ENCODE measurements around the gene TMEM213.
A peak's percentile ranks its signal among the peaks of the same experiment; 100 is the strongest.

The TMEM213 gene

DNA sequence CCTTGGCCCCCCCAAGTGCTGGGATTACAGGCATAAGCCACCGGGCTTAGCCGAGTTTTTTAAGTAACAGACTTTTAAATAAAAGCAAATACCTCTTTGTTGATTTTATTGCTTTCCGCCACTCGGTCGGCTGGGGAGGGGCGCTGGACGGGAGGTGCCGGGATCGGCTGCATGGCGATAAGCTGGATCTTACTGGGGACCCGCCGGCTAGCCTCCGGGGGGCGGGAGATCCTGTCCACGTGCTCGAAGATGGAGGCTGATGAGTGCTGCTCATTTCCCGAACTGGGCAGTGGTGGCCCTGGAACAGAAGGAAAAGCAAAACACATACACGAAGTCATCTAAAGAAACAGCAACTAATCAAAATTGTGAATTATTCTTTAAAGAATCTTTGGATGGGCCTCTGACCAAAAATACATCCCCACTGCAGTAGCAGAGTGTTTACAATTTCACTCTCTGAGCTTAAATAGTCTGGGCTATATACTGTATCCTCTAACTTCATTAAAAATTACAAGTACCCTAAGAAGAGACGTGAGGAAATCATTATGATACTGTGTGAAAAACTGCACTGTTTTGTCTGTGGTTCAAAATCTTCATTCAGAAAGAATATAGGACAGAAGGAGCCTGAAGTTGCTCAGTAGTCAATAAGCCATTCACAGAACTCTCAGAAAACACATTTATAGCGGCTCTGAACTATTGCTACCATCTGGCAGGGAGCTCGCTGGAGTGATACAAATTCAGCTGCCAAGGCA, 73.4 kb downstream of the TMEM213 start:
- no peak for DNase-seq
- no peak overlapping the region for H3K27ac ChIP-seq (ENCODE audit: insufficient read depth in 1 of 2, low read depth in 1 of 2, low read length in 2 of 2, poor library complexity in 1 of 2, severe bottlenecking in 2 of 2)
- CTCF ChIA-PET, result interaction anchor here (0.7 kb wide), 1 partner anchor 132 kb away, joined by 3 read pairs; no protein-coding TSS in a partner anchor
- H3K9me3 ChIP-seq (ENCODE audit: control extremely low read depth in 1 of 5, control insufficient read depth in 4 of 5, insufficient read depth in 2 of 5, low read depth in 1 of 5, low read length in 4 of 5), result no peaks in the 10 kb centered on the region
- WGBS (ENCODE audit: insufficient coverage), result 98% methylated on average over 20 of the region's 21 CpGs
- POLR2A ChIA-PET, result no interaction called here
- H3K4me3 ChIP-seq (ENCODE audit: control insufficient read depth in 1 of 7, extremely low read depth in 1 of 7, insufficient read depth in 4 of 7, low read depth in 2 of 7, low read length in 6 of 7), result no peak overlapping the region
- H3K27me3 ChIP-seq (replicated peaks in 2 of 5; ENCODE audit: control insufficient read depth in 4 of 5, insufficient read depth in 5 of 5, low read length in 4 of 5), result no peaks in the 10 kb centered on the region
- peaks cover under 1 to 34% (median 19%) of the 10 kb centered on the region in 4 experiments for H3K36me3 ChIP-seq (ENCODE audit: control insufficient read depth in 4 of 4, insufficient read depth in 4 of 4, low read length in 3 of 4)
- H3K4me1 ChIP-seq (ENCODE audit: control extremely low read depth in 1 of 4, control insufficient read depth in 4 of 4, insufficient read depth in 4 of 4, low read length in 3 of 4), result no peaks in the 10 kb centered on the region

- no peak for DNase-seq
- Histone ChIP-seq H3K4me3 (ENCODE audit: control insufficient read depth in 1 of 7, extremely low read depth in 1 of 7, insufficient read depth in 4 of 7, low read depth in 2 of 7, low read length in 6 of 7) (no peak overlapping the region), H3K4me1 (ENCODE audit: control extremely low read depth in 1 of 4, control insufficient read depth in 4 of 4, insufficient read depth in 4 of 4, low read length in 3 of 4) (no peaks in the 10 kb centered on the region), H3K27ac (ENCODE audit: insufficient read depth in 1 of 2, low read depth in 1 of 2, low read length in 2 of 2, poor library complexity in 1 of 2, severe bottlenecking in 2 of 2) (no peak overlapping the region), H3K27me3 (replicated peaks in 2 of 5; ENCODE audit: control insufficient read depth in 4 of 5, insufficient read depth in 5 of 5, low read length in 4 of 5) (no peaks in the 10 kb centered on the region), H3K36me3 (ENCODE audit: control insufficient read depth in 4 of 4, insufficient read depth in 4 of 4, low read length in 3 of 4) (peaks cover 6 to 31% (median 19%) of the 10 kb centered on the region in 4 experiments), H3K9me3 (ENCODE audit: control extremely low read depth in 1 of 5, control insufficient read depth in 4 of 5, insufficient read depth in 2 of 5, low read depth in 1 of 5, low read length in 4 of 5) (no peaks in the 10 kb centered on the region)
- WGBS (ENCODE audit: insufficient coverage), result 94% methylated on average over 2 of the region's 5 CpGs
- CTCF ChIA-PET, result no interaction called here
- POLR2A ChIA-PET, result no interaction called here
Measured at GRCh38 chr7:138871814-138872090, 74.0 kb downstream of the TMEM213 start.

DNA sequence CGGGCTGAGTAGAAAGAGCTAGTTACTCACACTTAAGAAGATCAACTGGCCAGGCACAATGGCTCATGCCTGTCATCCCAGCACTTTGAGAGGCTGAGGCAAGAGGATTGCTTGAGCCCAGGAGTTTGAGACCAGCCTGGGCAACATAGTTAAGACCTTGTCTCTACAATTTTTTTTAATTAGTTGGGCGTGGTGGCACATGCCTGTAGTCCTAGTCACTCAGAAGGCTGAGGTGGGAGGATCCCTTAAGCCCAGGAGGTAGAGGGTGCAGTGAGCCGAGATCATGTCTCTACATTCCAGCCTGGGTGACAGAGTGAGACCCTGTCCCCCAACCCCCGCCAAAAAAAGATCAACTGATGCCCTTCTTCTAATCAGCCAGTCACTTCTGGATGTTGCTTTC, 74.8 kb downstream of the TMEM213 start:
- Histone ChIP-seq H3K27ac (ENCODE audit: insufficient read depth in 1 of 2, low read depth in 1 of 2, low read length in 2 of 2, poor library complexity in 1 of 2, severe bottlenecking in 2 of 2) (no peak overlapping the region), H3K9me3 (ENCODE audit: control extremely low read depth in 1 of 5, control insufficient read depth in 4 of 5, insufficient read depth in 2 of 5, low read depth in 1 of 5, low read length in 4 of 5) (no peaks in the 10 kb centered on the region), H3K27me3 (replicated peaks in 2 of 5; ENCODE audit: control insufficient read depth in 4 of 5, insufficient read depth in 5 of 5, low read length in 4 of 5) (no peaks in the 10 kb centered on the region), H3K4me3 (ENCODE audit: control insufficient read depth in 1 of 7, extremely low read depth in 1 of 7, insufficient read depth in 4 of 7, low read depth in 2 of 7, low read length in 6 of 7) (no peak overlapping the region), H3K4me1 (ENCODE audit: control extremely low read depth in 1 of 4, control insufficient read depth in 4 of 4, insufficient read depth in 4 of 4, low read length in 3 of 4) (no peaks in the 10 kb centered on the region), H3K36me3 (ENCODE audit: control insufficient read depth in 4 of 4, insufficient read depth in 4 of 4, low read length in 3 of 4) (peaks cover 7 to 29% (median 17%) of the 10 kb centered on the region in 4 experiments)
- 100% methylated on average over 4 of the region's 4 CpGs for WGBS (ENCODE audit: insufficient coverage)
- ChIA-PET CTCF (no interaction called here), POLR2A (interaction anchor here (0.7 kb wide), 1 partner anchor 19 kb away, joined by 5 read pairs; no protein-coding TSS in a partner anchor)
- DNase-seq, result no peak

DNA sequence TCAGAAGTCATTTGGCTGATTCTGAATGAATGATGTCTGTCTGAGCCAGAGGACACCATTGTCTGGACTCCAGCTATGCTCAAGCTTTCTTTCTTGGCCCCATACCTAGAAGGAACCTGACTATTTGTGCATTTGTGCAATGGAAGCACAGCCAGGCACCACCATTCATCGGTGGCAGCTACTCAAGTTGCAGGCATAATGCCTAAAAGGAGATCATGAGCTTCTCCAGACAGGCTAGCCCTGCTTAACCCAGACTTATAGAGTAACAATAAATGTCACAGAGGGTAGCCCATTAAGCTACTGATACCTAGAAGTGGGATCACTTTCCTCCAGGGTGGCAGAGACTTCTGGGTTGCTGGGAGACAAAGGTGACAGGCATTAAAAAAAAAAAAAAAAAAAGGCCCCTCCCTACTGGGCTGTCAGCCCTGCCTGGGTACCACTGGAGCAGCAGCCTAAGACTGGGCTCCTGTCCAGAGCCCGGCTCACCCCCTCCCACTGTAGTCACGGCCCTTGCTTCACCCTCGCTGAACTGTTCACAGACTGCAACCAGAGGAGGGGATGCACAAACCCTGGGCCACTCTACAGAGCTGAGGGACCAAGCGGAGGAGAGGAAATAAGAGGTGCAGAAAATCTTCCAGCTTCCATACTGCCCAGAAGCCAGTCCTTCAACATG, 75.6 kb downstream of the TMEM213 start:
- ChIA-PET POLR2A (no interaction called here), CTCF (no interaction called here)
- Histone ChIP-seq H3K27ac (ENCODE audit: insufficient read depth in 1 of 2, low read depth in 1 of 2, low read length in 2 of 2, poor library complexity in 1 of 2, severe bottlenecking in 2 of 2) (no peak overlapping the region), H3K4me3 (ENCODE audit: control insufficient read depth in 1 of 7, extremely low read depth in 1 of 7, insufficient read depth in 4 of 7, low read depth in 2 of 7, low read length in 6 of 7) (no peak overlapping the region), H3K36me3 (ENCODE audit: control insufficient read depth in 4 of 4, insufficient read depth in 4 of 4, low read length in 3 of 4) (peaks cover 7 to 24% (median 14%) of the 10 kb centered on the region in 4 experiments), H3K27me3 (replicated peaks in 2 of 5; ENCODE audit: control insufficient read depth in 4 of 5, insufficient read depth in 5 of 5, low read length in 4 of 5) (no peaks in the 10 kb centered on the region), H3K9me3 (ENCODE audit: control extremely low read depth in 1 of 5, control insufficient read depth in 4 of 5, insufficient read depth in 2 of 5, low read depth in 1 of 5, low read length in 4 of 5) (no peaks in the 10 kb centered on the region), H3K4me1 (ENCODE audit: control extremely low read depth in 1 of 4, control insufficient read depth in 4 of 4, insufficient read depth in 4 of 4, low read length in 3 of 4) (no peaks in the 10 kb centered on the region)
- no peak for DNase-seq
- 100% methylated on average over 2 of the region's 5 CpGs for WGBS (ENCODE audit: insufficient coverage)

DNA sequence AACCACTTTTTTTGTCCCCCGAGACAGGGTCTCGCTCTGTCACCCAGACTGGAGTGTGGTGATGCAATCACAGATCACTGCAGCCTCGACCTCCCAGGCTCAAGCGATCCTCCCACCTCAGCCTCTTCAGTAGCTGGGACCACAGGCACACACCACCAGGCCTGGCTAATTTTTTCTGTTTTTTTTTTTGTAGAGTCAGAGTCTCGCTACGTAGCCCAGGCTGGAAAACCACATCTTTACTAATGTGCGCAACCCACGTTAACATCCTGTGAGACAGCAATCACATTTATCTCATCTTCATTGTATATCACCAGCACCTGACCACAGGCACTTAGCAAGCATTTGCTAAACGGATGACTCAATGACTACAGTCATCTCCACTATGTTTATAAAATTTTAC, 78.0 kb downstream of the TMEM213 start:
- 77% methylated on average over 7 of the region's 9 CpGs for WGBS (ENCODE audit: insufficient coverage)
- Histone ChIP-seq H3K4me1 (ENCODE audit: control extremely low read depth in 1 of 4, control insufficient read depth in 4 of 4, insufficient read depth in 4 of 4, low read length in 3 of 4) (no peaks in the 10 kb centered on the region), H3K9me3 (ENCODE audit: control extremely low read depth in 1 of 5, control insufficient read depth in 4 of 5, insufficient read depth in 2 of 5, low read depth in 1 of 5, low read length in 4 of 5) (no peaks in the 10 kb centered on the region), H3K4me3 (ENCODE audit: control insufficient read depth in 1 of 7, extremely low read depth in 1 of 7, insufficient read depth in 4 of 7, low read depth in 2 of 7, low read length in 6 of 7) (no peak overlapping the region), H3K27ac (ENCODE audit: insufficient read depth in 1 of 2, low read depth in 1 of 2, low read length in 2 of 2, poor library complexity in 1 of 2, severe bottlenecking in 2 of 2) (no peak overlapping the region), H3K36me3 (ENCODE audit: control insufficient read depth in 4 of 4, insufficient read depth in 4 of 4, low read length in 3 of 4) (peaks cover 8 to 24% (median 14%) of the 10 kb centered on the region in 4 experiments), H3K27me3 (replicated peaks in 2 of 5; ENCODE audit: control insufficient read depth in 4 of 5, insufficient read depth in 5 of 5, low read length in 4 of 5) (no peaks in the 10 kb centered on the region)
- DNase-seq, result peak in 2 of 3 donors; percentile 51 to 64
- ChIA-PET POLR2A (interaction anchor here (0.6 kb wide), 1 partner anchor 754 kb away, joined by 3 read pairs; no protein-coding TSS in a partner anchor), CTCF (no interaction called here)

GRCh38 chr7:138876326-138876725, 78.5 kb downstream of the TMEM213 start:
- WGBS (ENCODE audit: insufficient coverage), result 100% methylated on average over 2 of the region's 4 CpGs
- peaks cover 9 to 25% (median 16%) of the 10 kb centered on the region in 4 experiments for H3K36me3 ChIP-seq (ENCODE audit: control insufficient read depth in 4 of 4, insufficient read depth in 4 of 4, low read length in 3 of 4)
- DNase-seq, result no peak
- no peaks in the 10 kb centered on the region for H3K9me3 ChIP-seq (ENCODE audit: control extremely low read depth in 1 of 5, control insufficient read depth in 4 of 5, insufficient read depth in 2 of 5, low read depth in 1 of 5, low read length in 4 of 5)
- no peaks in the 10 kb centered on the region for H3K27me3 ChIP-seq (replicated peaks in 2 of 5; ENCODE audit: control insufficient read depth in 4 of 5, insufficient read depth in 5 of 5, low read length in 4 of 5)
- POLR2A ChIA-PET, result interaction anchor here (0.6 kb wide), 1 partner anchor 171 kb away, joined by 6 read pairs; no protein-coding TSS in a partner anchor
- CTCF ChIA-PET, result interaction anchor here (1.0 kb wide), 1 partner anchor 8 kb away, joined by 4 read pairs; no protein-coding TSS in a partner anchor
- H3K4me1 ChIP-seq (ENCODE audit: control extremely low read depth in 1 of 4, control insufficient read depth in 4 of 4, insufficient read depth in 4 of 4, low read length in 3 of 4), result no peaks in the 10 kb centered on the region
- no peak overlapping the region for H3K4me3 ChIP-seq (ENCODE audit: control insufficient read depth in 1 of 7, extremely low read depth in 1 of 7, insufficient read depth in 4 of 7, low read depth in 2 of 7, low read length in 6 of 7)
- no peak overlapping the region for H3K27ac ChIP-seq (ENCODE audit: insufficient read depth in 1 of 2, low read depth in 1 of 2, low read length in 2 of 2, poor library complexity in 1 of 2, severe bottlenecking in 2 of 2)

GRCh38 chr7:138878051-138878450, 80.3 kb downstream of the TMEM213 start:
- H3K36me3 ChIP-seq (ENCODE audit: control insufficient read depth in 4 of 4, insufficient read depth in 4 of 4, low read length in 3 of 4), result peaks cover 9 to 22% (median 16%) of the 10 kb centered on the region in 4 experiments
- CTCF ChIA-PET, result interaction anchor here (1.0 to 1.3 kb wide), 3 partner anchors 8 to 871 kb away, joined by 3 to 6 read pairs (median 3); no protein-coding TSS in a partner anchor
- POLR2A ChIA-PET, result no interaction called here
- no peak overlapping the region for H3K4me3 ChIP-seq (ENCODE audit: control insufficient read depth in 1 of 7, extremely low read depth in 1 of 7, insufficient read depth in 4 of 7, low read depth in 2 of 7, low read length in 6 of 7)
- no peak for DNase-seq
- no peaks in the 10 kb centered on the region for H3K27me3 ChIP-seq (replicated peaks in 2 of 5; ENCODE audit: control insufficient read depth in 4 of 5, insufficient read depth in 5 of 5, low read length in 4 of 5)
- no peaks in the 10 kb centered on the region for H3K4me1 ChIP-seq (ENCODE audit: control extremely low read depth in 1 of 4, control insufficient read depth in 4 of 4, insufficient read depth in 4 of 4, low read length in 3 of 4)
- no peak overlapping the region for H3K27ac ChIP-seq (ENCODE audit: insufficient read depth in 1 of 2, low read depth in 1 of 2, low read length in 2 of 2, poor library complexity in 1 of 2, severe bottlenecking in 2 of 2)
- H3K9me3 ChIP-seq (ENCODE audit: control extremely low read depth in 1 of 5, control insufficient read depth in 4 of 5, insufficient read depth in 2 of 5, low read depth in 1 of 5, low read length in 4 of 5), result no peaks in the 10 kb centered on the region
- 99% methylated on average over 6 of the region's 7 CpGs for WGBS (ENCODE audit: insufficient coverage)

Data from common myeloid progenitor, CD34-positive (primary cell).